Spleen (tissue), 11 donors: Measurements from ENCODE around the gene MYBPC3. TPM values are rescaled to one million over a fixed set of nuclear protein-coding genes. Genes with fewer than 3 reads are reported as not detected.
"Not testable (repeated sequence)": the region's sequence is repeated elsewhere in the genome, so short reads cannot be mapped to it uniquely, and the experiment has no call there.

Experiments
- DNase-seq: peaks from one replicate; pipeline ENCODE4 v3.0.0-alpha.2; 2020
- H3K27ac ChIP-seq, 8 donors: fragments of 200-600 bp; sonication (generic) in 7 of 8; 1 replicate in 4 of 8; 2 replicates in 4 of 8; pipeline versions ENCODE4 v1.5.0 to v1.8.0; 2016 to 2021; ENCODE audit warnings: inconsistent platforms in 4 of 8, mild to moderate bottlenecking in 4 of 8, moderate library complexity in 1 of 8
- H3K27me3 ChIP-seq, 7 donors: fragments of 200-600 bp; sonication (generic) in 6 of 7; replicated peaks in 1 of 7; 1 replicate in 4 of 7; 2 replicates in 3 of 7; pipeline versions ENCODE4 v1.5.0 to v1.8.0; 2016 to 2021; ENCODE audit warnings: inconsistent platforms in 3 of 7, mild to moderate bottlenecking in 1 of 7
- H3K36me3 ChIP-seq, 6 donors: fragments of 200-600 bp; sonication (generic) in 5 of 6; 1 replicate in 4 of 6; 2 replicates in 2 of 6; pipeline versions ENCODE4 v1.5.0 to v1.8.0; 2016 to 2021; ENCODE audit warnings: inconsistent platforms in 2 of 6
- H3K4me1 ChIP-seq, 6 donors: fragments of 200-600 bp; sonication (generic) in 5 of 6; 1 replicate in 3 of 6; 2 replicates in 3 of 6; pipeline versions ENCODE4 v1.5.0 to v1.8.0; 2016 to 2021; ENCODE audit warnings: inconsistent platforms in 3 of 6
- H3K4me3 ChIP-seq, 8 donors: fragments of 200-600 bp; sonication (generic) in 7 of 8; 1 replicate in 4 of 8; 2 replicates in 4 of 8; pipeline versions ENCODE4 v1.5.0 to v1.8.0; 2016 to 2021; ENCODE audit warnings: inconsistent platforms in 4 of 8, mild to moderate bottlenecking in 4 of 8, moderate library complexity in 2 of 8
- H3K9me3 ChIP-seq, 8 donors: fragments of 200-600 bp; sonication (generic) in 7 of 8; 1 replicate in 4 of 8; 2 replicates in 4 of 8; pipeline versions ENCODE4 v1.5.0 to v1.8.0; 2016 to 2021; ENCODE audit warnings: inconsistent platforms in 4 of 8
- POLR2A ChIP-seq, 3 donors: fragments of 450-650 bp; IDR thresholded peaks; one replicate each; pipeline ENCODE4 v1.5.1; 2017; ENCODE audit warnings: antibody characterized with exemption in 3 of 3, mild to moderate bottlenecking in 1 of 3
- POLR2AphosphoS5 ChIP-seq, 3 donors: sonication (generic); formaldehyde crosslinking; IDR thresholded peaks; one replicate each; pipeline ENCODE4 v1.5.1; 2017; ENCODE audit warnings: antibody characterized with exemption in 3 of 3
- WGBS, 5 donors: extraction: QIAGEN DNeasy Blood & Tissue Kit in 3 of 5; methylation state at CpG; one replicate each; pipeline versions ENCODE4 v1.1.5 to v1.1.7; 2013 to 2018; 5-methylcytosine and 5-hydroxymethylcytosine counted together
- intact Hi-C: fragments of 100-400 bp; cut with DNase I; formaldehyde crosslinking; loops from one replicate; pipeline ENCODE4 v1.15.0; 2023; ENCODE audit warnings: low total_unique reads
- polyA plus RNA-seq, 3 donors: library from polyadenylated mRNA; stranded (reverse); fragments of 200-250 nt; gene quantifications; one replicate each; pipeline ENCODE4 v1.2.1, GENCODE V29; 2013
- total RNA-seq, 7 donors: library from RNA; depleted of rRNA in 3 of 7; stranded (reverse); fragments of >200 nt in 3 of 7; fragmentation: NEBNext Ultra II Directional in 4 of 7; extraction: Animal tissue kit (Norgen Biotek cat#: 25700) in 4 of 7; gene quantifications; one replicate each; pipeline versions ENCODE4 v1.1.0 to v1.2.1, GENCODE V29; 2016 to 2021
- TF ChIP-seq, protein P1 (sequence below), 11 experiments: fragments of 200-600 bp in 7 of 11; fragments of 450-650 bp in 4 of 11; sonication (generic) in 4 of 11; IDR thresholded peaks in 8 of 11; conservative IDR thresholded peaks in 3 of 11; 1 replicate in 7 of 11; 2 replicates in 4 of 11; pipeline versions ENCODE4 v1.4.0 to v1.8.0; 2016 to 2021; ENCODE audit warnings: antibody characterized with exemption in 11 of 11, inconsistent platforms in 4 of 11, mild to moderate bottlenecking in 1 of 11
- donor health status: healthy with polysubstance abuse.
- donor health status: DM: no; HTN: no; CAD: no; lungs with moderate emphysema.
- donor health status: DM: no; HTN: no; CAD: no.
- donor health status: Bipolar disorder and iron deficiency.
- donor health status: healthy.
- donor health status: DM: no; HTN: no; CAD: no.
- donor health status: DM: yes; HTN: yes; CAD: no.

MYBPC3 gene
- total and polyA plus RNA-seq, 10 donors, result 0.49 to 4.7 (median 1.5) TPM

DNA sequence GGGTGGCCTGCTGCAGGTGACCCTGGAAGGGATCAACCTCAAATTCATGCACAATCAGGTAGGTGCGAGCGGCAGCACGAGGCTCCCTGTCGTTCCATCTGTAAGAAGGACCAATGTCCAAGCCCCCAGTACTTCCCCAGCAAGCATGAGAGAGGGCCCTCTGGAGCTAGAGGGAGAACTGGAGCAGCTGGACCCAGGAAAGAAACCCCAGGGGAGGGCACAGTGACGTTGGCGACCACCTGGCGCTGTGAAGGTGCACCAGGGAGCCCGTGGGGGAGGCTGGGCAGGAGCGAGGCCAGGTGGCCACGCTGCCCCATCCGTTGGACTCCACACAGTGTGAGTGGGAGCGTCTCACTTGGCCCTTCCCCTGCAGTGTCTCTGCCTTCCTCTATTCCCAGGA is 28.0 kb downstream of the MYBPC3 start:
- H3K9me3 ChIP-seq, result no peaks in the 10 kb centered on the region
- no peak overlapping the region for H3K4me3 ChIP-seq
- peaks cover 0 to 56% (median 5%) of the 10 kb centered on the region in 6 donors for H3K36me3 ChIP-seq
- no peak for DNase-seq
- H3K4me1 ChIP-seq, result peaks cover 0 to 20% (median 14%) of the 10 kb centered on the region in 6 donors
- H3K27me3 ChIP-seq, result no peaks in the 10 kb centered on the region
- TF ChIP-seq, protein P1, sequence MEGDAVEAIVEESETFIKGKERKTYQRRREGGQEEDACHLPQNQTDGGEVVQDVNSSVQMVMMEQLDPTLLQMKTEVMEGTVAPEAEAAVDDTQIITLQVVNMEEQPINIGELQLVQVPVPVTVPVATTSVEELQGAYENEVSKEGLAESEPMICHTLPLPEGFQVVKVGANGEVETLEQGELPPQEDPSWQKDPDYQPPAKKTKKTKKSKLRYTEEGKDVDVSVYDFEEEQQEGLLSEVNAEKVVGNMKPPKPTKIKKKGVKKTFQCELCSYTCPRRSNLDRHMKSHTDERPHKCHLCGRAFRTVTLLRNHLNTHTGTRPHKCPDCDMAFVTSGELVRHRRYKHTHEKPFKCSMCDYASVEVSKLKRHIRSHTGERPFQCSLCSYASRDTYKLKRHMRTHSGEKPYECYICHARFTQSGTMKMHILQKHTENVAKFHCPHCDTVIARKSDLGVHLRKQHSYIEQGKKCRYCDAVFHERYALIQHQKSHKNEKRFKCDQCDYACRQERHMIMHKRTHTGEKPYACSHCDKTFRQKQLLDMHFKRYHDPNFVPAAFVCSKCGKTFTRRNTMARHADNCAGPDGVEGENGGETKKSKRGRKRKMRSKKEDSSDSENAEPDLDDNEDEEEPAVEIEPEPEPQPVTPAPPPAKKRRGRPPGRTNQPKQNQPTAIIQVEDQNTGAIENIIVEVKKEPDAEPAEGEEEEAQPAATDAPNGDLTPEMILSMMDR (IDR thresholded peaks at IDR 0.05 in 8 of 11, conservative IDR thresholded peaks at IDR 0.05 in 3 of 11), result no peak
- peak in 1 of 3 donors; percentile 65 for TF ChIP-seq POLR2AphosphoS5 (IDR thresholded peaks at IDR 0.05)
- TF ChIP-seq POLR2A (IDR thresholded peaks at IDR 0.05), result no peak
- H3K27ac ChIP-seq, result no peak overlapping the region
- 75 to 92% (median 90%) methylated on average over 10 to 12 of the region's 12 CpGs for WGBS, 5 donors
- intact Hi-C loops, result no loop called here

DNA sequence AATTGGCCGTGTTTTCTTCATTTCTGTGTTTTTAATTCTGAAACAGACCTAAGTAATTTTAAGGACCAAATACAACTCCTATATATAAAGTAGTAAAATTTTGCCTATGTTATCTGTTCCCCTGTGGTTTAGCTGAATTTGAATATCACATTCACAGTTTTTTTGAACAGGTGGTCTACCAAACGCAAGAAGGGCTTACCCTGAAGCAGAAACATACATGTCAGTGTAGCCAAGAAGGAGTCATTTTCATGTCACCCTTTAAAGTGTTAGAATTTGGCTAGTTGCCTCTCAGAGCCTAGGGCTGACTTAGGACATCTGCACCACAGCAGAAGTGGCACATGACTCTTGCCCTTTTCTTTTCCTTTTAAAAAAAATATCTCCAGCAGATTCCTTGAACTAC is 34.3 kb downstream of the MYBPC3 start:
- Histone ChIP-seq H3K4me3 (no peak overlapping the region), H3K36me3 (peaks cover 0 to 71% (median 58%) of the 10 kb centered on the region in 6 donors), H3K4me1 (peaks cover 0 to 14% (median 3%) of the 10 kb centered on the region in 6 donors), H3K27me3 (no peaks in the 10 kb centered on the region), H3K9me3 (no peaks in the 10 kb centered on the region), H3K27ac (peak overlapping the region in 2 of 8 donors; percentile 9 to 32)
- intact Hi-C loops, result no loop called here
- WGBS, 5 donors, result 77 to 84% (median 82%) methylated on average over 2 of the region's 2 CpGs
- no peak for DNase-seq
- TF ChIP-seq, protein P1 (IDR thresholded peaks at IDR 0.05 in 8 of 11, conservative IDR thresholded peaks at IDR 0.05 in 3 of 11), result no peak
- TF ChIP-seq POLR2AphosphoS5 (IDR thresholded peaks at IDR 0.05) (no peak), POLR2A (IDR thresholded peaks at IDR 0.05) (no peak)

DNA sequence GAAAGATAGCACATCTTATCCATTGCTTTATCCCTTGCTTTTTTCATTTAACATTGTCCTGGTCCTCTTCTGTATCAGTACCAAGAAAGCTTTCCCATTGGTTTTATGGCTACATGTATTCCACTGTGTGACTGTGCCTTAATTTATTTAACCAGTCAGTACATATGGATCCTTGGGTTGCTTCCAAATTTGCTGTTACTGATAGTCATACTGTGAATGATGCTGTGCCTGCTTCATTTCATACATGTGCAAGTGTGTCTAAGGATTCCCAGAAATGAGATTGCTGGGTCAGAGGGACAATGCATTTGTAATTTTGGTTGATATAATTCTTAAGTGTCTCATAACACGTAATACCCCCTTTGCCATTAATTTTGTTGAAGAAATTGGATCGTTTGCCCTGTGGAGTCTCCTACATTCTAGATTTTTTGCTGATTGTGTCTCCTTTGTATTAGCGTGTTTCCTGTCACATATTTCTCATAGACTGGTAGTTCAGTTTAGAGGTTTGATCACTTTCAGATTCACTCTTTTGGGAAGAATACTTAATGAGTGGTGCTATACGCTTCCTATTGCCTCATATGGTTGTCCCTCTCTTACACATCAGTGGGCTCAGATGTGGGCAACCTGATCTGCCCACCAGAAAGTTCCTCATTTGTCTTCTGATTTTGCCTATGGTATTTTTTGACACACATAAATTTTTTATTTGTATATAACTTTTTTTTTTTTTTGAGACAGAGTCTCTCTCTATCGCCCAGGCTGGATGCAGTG is 35.3 kb downstream of the MYBPC3 start:
- TF ChIP-seq, protein P1 (IDR thresholded peaks at IDR 0.05 in 8 of 11, conservative IDR thresholded peaks at IDR 0.05 in 3 of 11), result no peak
- Histone ChIP-seq H3K4me1 (peaks cover 0 to 14% (median 3%) of the 10 kb centered on the region in 6 donors), H3K4me3 (no peak overlapping the region), H3K36me3 (peaks cover 0 to 81% (median 67%) of the 10 kb centered on the region in 6 donors), H3K27me3 (no peaks in the 10 kb centered on the region), H3K9me3 (no peaks in the 10 kb centered on the region), H3K27ac (peak overlapping the region in 3 of 8 donors; percentile 17 to 60 (median 53))
- no peak for DNase-seq
- 43 to 69% (median 64%) methylated on average over 5 of the region's 5 CpGs for WGBS, 5 donors
- intact Hi-C loops, result no loop called here

DNA sequence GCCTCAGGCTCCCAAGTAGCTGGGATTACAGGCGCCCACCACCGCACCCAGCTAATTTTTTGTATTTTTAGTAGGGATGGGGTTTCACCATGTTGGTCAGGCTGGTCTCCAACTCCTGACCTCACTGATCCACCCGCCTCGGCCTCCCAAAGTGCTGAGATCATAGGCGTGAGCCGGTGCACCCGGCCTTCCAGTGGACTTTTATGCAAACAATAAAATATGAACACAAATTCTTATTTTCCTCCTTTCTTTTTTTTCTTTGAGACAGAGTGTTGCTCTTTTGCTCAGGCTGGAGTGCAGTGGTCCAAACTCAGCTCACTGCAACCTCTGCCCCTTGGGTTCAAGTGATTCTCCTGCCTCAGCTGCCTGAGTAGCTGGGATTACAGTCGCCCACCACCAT is 36.0 kb downstream of the MYBPC3 start:
- WGBS, 5 donors, result 93 to 97% (median 95%) methylated on average over 8 of the region's 8 CpGs
- H3K27me3 ChIP-seq, intact Hi-C loops, H3K9me3 ChIP-seq, DNase-seq, H3K4me3 ChIP-seq: not testable (repeated sequence)
- Histone ChIP-seq H3K27ac (peak overlapping the region in 1 of 8 donors; percentile 53), H3K4me1 (peaks cover 0 to 14% (median 3%) of the 10 kb centered on the region in 6 donors), H3K36me3 (peaks cover 0 to 81% (median 74%) of the 10 kb centered on the region in 6 donors)
